Activated CD4-positive, alpha-beta T cell treated with anti-CD3 and anti-CD28 coated beads, Interleukin-2, amount 10 ng/mL, durations not matched to agents 7 days and 5 days (primary cell): ENCODE data around the gene WDFY4. TPM values are rescaled to one million over a fixed set of nuclear protein-coding genes. Genes with fewer than 3 reads are reported as not detected.
A peak's percentile ranks its signal among the peaks of the same experiment; 100 is the strongest.

Experiments
- CTCF ChIA-PET: fragments of 350-600 bp; sonication (Branson Sonifier 250); formaldehyde crosslinking; loops from one replicate; lab custom pipeline; 2021; ENCODE audit warnings: antibody characterized with exemption; lab: Charles Lee
- POLR2A ChIA-PET: fragments of 350-600 bp; sonication (Branson Sonifier 250); formaldehyde crosslinking; loops from one replicate; lab custom pipeline; 2021; ENCODE audit warnings: antibody characterized with exemption; lab: Charles Lee
- DNase-seq: peaks from one replicate; pipeline ENCODE4 v3.0.0-alpha.2; 2020
- H3K27ac Mint-ChIP-seq: one replicate; pipeline ENCODE4 v1.8.0; 2021; ENCODE audit warnings: mild to moderate bottlenecking, moderate library complexity, mixed read lengths
- H3K27me3 Mint-ChIP-seq: one replicate; pipeline ENCODE4 v1.8.0; 2021; ENCODE audit warnings: mixed read lengths
- H3K36me3 Mint-ChIP-seq: one replicate; pipeline ENCODE4 v1.8.0; 2021; ENCODE audit warnings: low read depth, mixed read lengths
- H3K4me1 Mint-ChIP-seq: one replicate; pipeline ENCODE4 v1.8.0; 2021; ENCODE audit warnings: mixed read lengths
- H3K4me3 Mint-ChIP-seq: one replicate; pipeline ENCODE4 v1.8.0; 2021; ENCODE audit warnings: mild to moderate bottlenecking, moderate library complexity, mixed read lengths
- H3K9me3 Mint-ChIP-seq: one replicate; pipeline ENCODE4 v1.8.0; 2021; ENCODE audit warnings: mixed read lengths
- total RNA-seq, 2 experiments: library from RNA; stranded (reverse); gene quantifications; one replicate each; pipeline ENCODE4 v1.2.3, GENCODE V29; 2021

WDFY4 gene
- total RNA-seq, 2 experiments from 2014 or later: 0.37 to 0.40 TPM

GRCh38 chr10:48820699-48821098 lies 136.0 kb downstream of the WDFY4 start:
- no peak overlapping the region for H3K27ac Mint-ChIP-seq
- H3K36me3 Mint-ChIP-seq: no peaks in the 10 kb centered on the region
- ChIA-PET CTCF (no interaction called here), POLR2A (no interaction called here)
- no peaks in the 10 kb centered on the region for H3K9me3 Mint-ChIP-seq
- H3K4me1 Mint-ChIP-seq: peaks cover 3% of the 10 kb centered on the region
- no peak overlapping the region for H3K4me3 Mint-ChIP-seq
- DNase-seq: no peak
- peaks cover 6% of the 10 kb centered on the region for H3K27me3 Mint-ChIP-seq

- ChIA-PET CTCF (no interaction called here), POLR2A (no interaction called here)
- Mint-ChIP-seq H3K36me3 (no peaks in the 10 kb centered on the region), H3K27me3 (peaks cover 8% of the 10 kb centered on the region), H3K9me3 (no peaks in the 10 kb centered on the region), H3K4me1 (peaks cover 3% of the 10 kb centered on the region), H3K4me3 (no peak overlapping the region), H3K27ac (no peak overlapping the region)
- DNase-seq: no peak
Measured at GRCh38 chr10:48821111-48821510, 136.4 kb downstream of the WDFY4 start.

DNA sequence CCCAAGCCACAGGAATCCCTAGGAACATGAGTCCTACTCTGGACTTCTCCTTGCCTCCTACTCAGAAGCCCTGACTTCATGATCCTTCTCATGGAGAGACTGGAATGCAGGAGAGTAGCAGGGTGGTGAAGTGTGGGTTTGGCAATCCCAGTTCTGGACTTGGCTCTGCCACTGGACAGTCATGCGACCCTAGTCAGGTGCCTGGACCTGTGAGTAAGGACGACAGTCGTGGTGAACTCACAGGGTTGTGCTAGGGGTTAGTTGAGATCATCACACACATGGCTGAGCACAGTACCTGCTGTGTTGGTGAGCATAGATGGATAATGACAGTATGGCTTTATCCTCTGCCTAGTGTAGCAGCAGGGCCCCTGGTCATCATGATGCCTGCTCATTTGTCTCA lies 137.0 kb downstream of the WDFY4 start:
- no peak for DNase-seq
- ChIA-PET CTCF (no interaction called here), POLR2A (no interaction called here)
- Mint-ChIP-seq H3K4me1 (peaks cover 3% of the 10 kb centered on the region), H3K27me3 (peaks cover 6% of the 10 kb centered on the region), H3K27ac (peak overlapping the region; percentile 25), H3K4me3 (no peak overlapping the region), H3K36me3 (no peaks in the 10 kb centered on the region), H3K9me3 (no peaks in the 10 kb centered on the region)

DNA sequence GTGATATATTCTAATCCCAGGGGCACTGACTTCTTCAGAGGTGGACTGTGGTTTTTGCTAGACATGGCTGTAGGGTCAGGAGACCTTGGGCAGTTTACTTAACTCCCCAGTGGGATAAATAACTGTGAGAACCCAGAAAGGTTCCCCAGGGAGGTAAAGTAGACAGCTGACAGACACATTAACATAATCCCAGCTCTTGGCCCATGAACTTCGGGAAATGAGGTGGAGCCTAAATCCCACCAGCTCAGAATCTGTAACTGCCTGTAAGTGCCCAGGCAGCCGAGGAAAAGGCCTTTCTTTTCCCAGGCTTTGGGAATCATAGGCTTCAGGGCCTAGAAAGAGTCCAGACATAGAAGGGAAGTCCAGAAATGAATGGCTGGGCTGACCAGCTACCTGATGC lies 149.0 kb downstream of the WDFY4 start:
- DNase-seq: no peak
- Mint-ChIP-seq H3K4me1 (no peaks in the 10 kb centered on the region), H3K36me3 (no peaks in the 10 kb centered on the region), H3K4me3 (no peak overlapping the region), H3K27me3 (no peaks in the 10 kb centered on the region), H3K9me3 (no peaks in the 10 kb centered on the region), H3K27ac (no peak overlapping the region)
- ChIA-PET POLR2A (no interaction called here), CTCF (no interaction called here)

GRCh38 chr10:48834189-48834965 lies 149.7 kb downstream of the WDFY4 start:
- no peak for DNase-seq
- Mint-ChIP-seq H3K27ac (no peak overlapping the region), H3K4me3 (no peak overlapping the region), H3K27me3 (no peaks in the 10 kb centered on the region), H3K36me3 (no peaks in the 10 kb centered on the region), H3K4me1 (no peaks in the 10 kb centered on the region), H3K9me3 (no peaks in the 10 kb centered on the region)
- ChIA-PET POLR2A (no interaction called here), CTCF (interaction anchor here (0.7 kb wide), 1 partner anchor 402 kb away, joined by 4 read pairs; no protein-coding TSS in a partner anchor)

DNA sequence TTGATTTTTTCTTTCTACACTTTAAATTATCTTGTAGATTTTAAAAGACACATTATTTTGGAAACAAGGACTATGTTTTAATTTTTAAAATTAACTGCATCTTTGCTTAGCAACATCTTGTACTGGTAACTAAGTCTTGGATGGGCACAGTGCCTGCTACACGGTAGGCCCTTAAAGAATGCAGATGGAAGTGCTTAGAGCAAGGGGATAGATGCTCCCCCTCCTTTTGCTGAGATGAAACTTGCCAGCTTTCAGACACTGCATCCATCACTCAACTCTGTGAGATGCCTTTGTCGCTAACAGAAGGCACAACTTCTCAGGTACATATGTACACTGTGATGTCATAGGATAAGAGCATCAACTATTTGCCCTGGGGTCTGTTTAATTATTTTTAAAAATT lies 151.1 kb downstream of the WDFY4 start:
- ChIA-PET POLR2A (no interaction called here), CTCF (no interaction called here)
- DNase-seq: no peak
- H3K27me3 Mint-ChIP-seq: peaks cover 3% of the 10 kb centered on the region
- H3K4me3 Mint-ChIP-seq: no peak overlapping the region
- H3K36me3 Mint-ChIP-seq: no peaks in the 10 kb centered on the region
- H3K27ac Mint-ChIP-seq: no peak overlapping the region
- no peaks in the 10 kb centered on the region for H3K4me1 Mint-ChIP-seq
- H3K9me3 Mint-ChIP-seq: no peaks in the 10 kb centered on the region

DNA sequence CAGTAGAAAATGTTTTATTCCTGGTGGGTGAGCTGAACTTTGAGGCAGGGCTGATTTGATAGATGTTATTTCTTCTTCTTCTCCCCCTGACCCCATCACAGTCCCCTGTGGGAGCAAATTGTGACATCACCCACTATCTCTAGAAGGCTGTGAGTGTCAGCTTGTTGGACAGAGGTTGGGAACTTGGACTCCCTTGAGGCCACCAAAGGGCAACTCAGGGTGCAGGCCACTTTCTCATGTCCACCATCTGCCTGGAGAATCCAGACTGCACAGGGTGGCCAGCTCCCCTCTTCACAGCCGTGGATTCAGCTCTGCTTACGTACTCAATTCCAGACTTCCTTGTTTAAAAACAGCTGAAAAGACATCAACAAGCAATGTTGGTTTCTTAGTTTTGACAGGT lies 151.9 kb downstream of the WDFY4 start:
- no peaks in the 10 kb centered on the region for H3K4me1 Mint-ChIP-seq
- H3K4me3 Mint-ChIP-seq: no peak overlapping the region
- CTCF ChIA-PET: no interaction called here
- DNase-seq: no peak
- peaks cover 3% of the 10 kb centered on the region for H3K27me3 Mint-ChIP-seq
- POLR2A ChIA-PET: no interaction called here
- H3K27ac Mint-ChIP-seq: no peak overlapping the region
- no peaks in the 10 kb centered on the region for H3K36me3 Mint-ChIP-seq
- H3K9me3 Mint-ChIP-seq: no peaks in the 10 kb centered on the region

- no peak overlapping the region for H3K4me3 Mint-ChIP-seq
- H3K27ac Mint-ChIP-seq: no peak overlapping the region
- ChIA-PET CTCF (no interaction called here), POLR2A (no interaction called here)
- H3K27me3 Mint-ChIP-seq: peaks cover 6% of the 10 kb centered on the region
- H3K9me3 Mint-ChIP-seq: no peaks in the 10 kb centered on the region
- no peak for DNase-seq
- H3K4me1 Mint-ChIP-seq: no peaks in the 10 kb centered on the region
- H3K36me3 Mint-ChIP-seq: no peaks in the 10 kb centered on the region
Measured at GRCh38 chr10:48838834-48839233, 154.2 kb downstream of the WDFY4 start.

- Mint-ChIP-seq H3K4me1 (no peaks in the 10 kb centered on the region), H3K9me3 (no peaks in the 10 kb centered on the region), H3K27me3 (peaks cover 6% of the 10 kb centered on the region), H3K27ac (no peak overlapping the region), H3K36me3 (no peaks in the 10 kb centered on the region), H3K4me3 (no peak overlapping the region)
- CTCF ChIA-PET: interaction anchor here (1.0 kb wide), 1 partner anchor 33 kb away, joined by 3 read pairs; no protein-coding TSS in a partner anchor
- DNase-seq: no peak
- POLR2A ChIA-PET: no interaction called here
Measured at GRCh38 chr10:48839809-48840679, 155.4 kb downstream of the WDFY4 start.

DNA sequence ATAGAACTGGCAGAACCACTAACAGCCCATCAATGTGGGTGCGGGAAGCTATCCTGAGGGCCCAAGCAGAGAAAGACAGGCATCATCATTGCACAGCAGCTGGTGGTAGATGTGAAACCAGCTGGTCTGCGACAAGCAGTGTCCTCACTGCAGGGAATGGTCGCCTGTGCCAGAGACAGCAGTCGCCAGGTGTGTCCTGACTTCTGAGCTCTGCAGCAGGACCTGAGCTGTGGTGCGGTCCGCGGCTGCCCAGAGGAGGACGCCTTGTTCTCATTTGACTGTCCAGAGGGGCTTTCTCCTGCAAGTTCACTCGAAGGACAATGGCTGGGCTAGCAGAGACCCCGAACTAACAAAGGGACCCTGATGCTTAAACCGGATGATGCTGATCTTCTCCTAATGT lies 157.6 kb downstream of the WDFY4 start:
- Mint-ChIP-seq H3K27me3 (peaks cover 6% of the 10 kb centered on the region), H3K9me3 (no peaks in the 10 kb centered on the region), H3K27ac (no peak overlapping the region), H3K4me3 (no peak overlapping the region), H3K36me3 (no peaks in the 10 kb centered on the region), H3K4me1 (no peaks in the 10 kb centered on the region)
- no peak for DNase-seq
- POLR2A ChIA-PET: no interaction called here
- CTCF ChIA-PET: no interaction called here

- ChIA-PET POLR2A (no interaction called here), CTCF (no interaction called here)
- Mint-ChIP-seq H3K4me1 (no peaks in the 10 kb centered on the region), H3K9me3 (no peaks in the 10 kb centered on the region), H3K27ac (no peak overlapping the region), H3K36me3 (no peaks in the 10 kb centered on the region), H3K4me3 (no peak overlapping the region), H3K27me3 (peaks cover 6% of the 10 kb centered on the region)
- no peak for DNase-seq
Measured at GRCh38 chr10:48843198-48843597, 158.5 kb downstream of the WDFY4 start.

- Mint-ChIP-seq H3K4me3 (no peak overlapping the region), H3K36me3 (no peaks in the 10 kb centered on the region), H3K27ac (no peak overlapping the region), H3K4me1 (no peaks in the 10 kb centered on the region), H3K27me3 (peaks cover 6% of the 10 kb centered on the region), H3K9me3 (no peaks in the 10 kb centered on the region)
- DNase-seq: no peak
- CTCF ChIA-PET: no interaction called here
- POLR2A ChIA-PET: no interaction called here
Measured at GRCh38 chr10:48844616-48845015, 159.9 kb downstream of the WDFY4 start.

- Mint-ChIP-seq H3K4me1 (no peaks in the 10 kb centered on the region), H3K4me3 (no peak overlapping the region), H3K9me3 (no peaks in the 10 kb centered on the region), H3K27me3 (peaks cover 3% of the 10 kb centered on the region), H3K36me3 (no peaks in the 10 kb centered on the region), H3K27ac (no peak overlapping the region)
- CTCF ChIA-PET: no interaction called here
- DNase-seq: no peak
- POLR2A ChIA-PET: interaction anchor here (0.6 kb wide), 1 partner anchor 532 kb away, joined by 3 read pairs; no protein-coding TSS in a partner anchor
Measured at GRCh38 chr10:48845512-48845911, 160.8 kb downstream of the WDFY4 start.
